ENCODE data around the gene TAGLN. TPM values are rescaled to one million over a fixed set of nuclear protein-coding genes. Genes with fewer than 3 reads are reported as not detected.
"Not testable (repeated sequence)": the region's sequence is repeated elsewhere in the genome, so short reads cannot be mapped to it uniquely, and the experiment has no call there.

Gene TAGLN
- total RNA-seq, 1 donor from 2014 or later: 3.2 TPM

DNA sequence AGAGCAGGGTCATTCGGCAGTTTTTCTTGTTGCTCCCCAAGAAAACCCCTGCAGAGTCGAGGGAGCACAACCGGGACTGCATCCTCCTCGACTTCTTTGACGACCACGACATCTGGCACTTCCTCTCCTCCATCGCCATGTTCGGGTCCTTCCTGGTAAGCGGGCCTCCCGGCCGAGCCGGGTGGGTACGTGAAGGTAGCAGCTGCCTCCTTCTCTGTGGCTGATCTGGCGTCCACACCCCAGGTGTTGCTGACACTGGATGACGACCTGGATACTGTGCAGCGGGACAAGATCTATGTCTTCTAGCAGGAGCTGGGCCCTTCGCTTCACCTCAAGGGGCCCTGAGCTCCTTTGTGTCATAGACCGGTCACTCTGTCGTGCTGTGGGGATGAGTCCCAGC is 3.4 kb upstream of the TAGLN start:
- intact Hi-C loops (cut with micrococcal nuclease): no loop called here

GRCh38 chr11:117197006-117197405 is 2.2 kb upstream of the TAGLN start:
- intact Hi-C loops (cut with micrococcal nuclease): no loop called here

- intact Hi-C loops (cut with micrococcal nuclease): no loop called here
These were observed 1.4 kb upstream of the TAGLN start for GRCh38 chr11:117197516-117198456.

- intact Hi-C loops (cut with micrococcal nuclease): no loop called here
These were observed 557 bp upstream of the TAGLN start for GRCh38 chr11:117198613-117199012.

DNA sequence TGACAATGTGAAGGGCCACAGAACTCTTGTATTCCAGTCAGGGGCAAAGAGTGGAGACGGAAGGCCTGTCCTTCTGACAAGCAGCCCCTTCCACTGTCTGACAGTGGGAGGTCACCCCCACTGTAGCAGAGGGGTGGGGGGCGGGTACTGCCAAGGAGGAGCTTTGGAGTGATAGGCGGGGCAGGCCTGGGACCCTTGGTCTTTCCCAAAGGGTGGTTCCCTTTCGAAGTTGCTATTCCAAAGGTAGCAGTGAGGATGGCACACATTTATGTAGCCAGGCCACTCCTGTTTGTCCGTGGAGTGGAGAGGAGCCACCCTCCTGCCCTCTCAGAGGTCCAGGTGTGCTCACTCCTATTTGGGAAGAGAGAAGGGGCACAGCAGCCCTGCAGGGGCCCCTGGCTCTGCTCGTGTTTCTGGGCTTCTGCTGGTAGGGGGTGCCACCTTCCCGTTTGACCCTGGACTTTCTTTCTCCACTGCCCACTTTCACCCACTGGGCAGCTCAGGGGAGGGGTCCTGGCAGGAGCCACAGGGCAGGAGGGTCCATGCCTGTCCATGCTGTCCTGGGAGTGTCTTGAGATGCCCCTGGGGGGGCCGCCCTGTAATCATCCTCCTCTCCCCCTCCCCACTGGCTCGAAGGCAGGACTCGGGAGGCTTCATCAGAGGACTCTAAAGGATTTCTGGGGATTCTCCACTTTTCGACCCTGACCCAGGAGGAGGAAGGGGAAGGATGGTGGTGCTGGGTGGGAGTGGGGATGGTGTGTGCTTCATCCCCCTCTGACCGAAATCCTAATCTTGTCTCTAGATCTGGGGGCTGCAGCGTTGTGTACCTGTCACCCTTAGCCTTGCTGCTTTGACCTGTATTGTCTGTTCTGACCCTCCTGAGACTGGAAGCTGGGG is 994 bp downstream of the TAGLN start:
- intact Hi-C loops (cut with micrococcal nuclease): no loop called here

DNA sequence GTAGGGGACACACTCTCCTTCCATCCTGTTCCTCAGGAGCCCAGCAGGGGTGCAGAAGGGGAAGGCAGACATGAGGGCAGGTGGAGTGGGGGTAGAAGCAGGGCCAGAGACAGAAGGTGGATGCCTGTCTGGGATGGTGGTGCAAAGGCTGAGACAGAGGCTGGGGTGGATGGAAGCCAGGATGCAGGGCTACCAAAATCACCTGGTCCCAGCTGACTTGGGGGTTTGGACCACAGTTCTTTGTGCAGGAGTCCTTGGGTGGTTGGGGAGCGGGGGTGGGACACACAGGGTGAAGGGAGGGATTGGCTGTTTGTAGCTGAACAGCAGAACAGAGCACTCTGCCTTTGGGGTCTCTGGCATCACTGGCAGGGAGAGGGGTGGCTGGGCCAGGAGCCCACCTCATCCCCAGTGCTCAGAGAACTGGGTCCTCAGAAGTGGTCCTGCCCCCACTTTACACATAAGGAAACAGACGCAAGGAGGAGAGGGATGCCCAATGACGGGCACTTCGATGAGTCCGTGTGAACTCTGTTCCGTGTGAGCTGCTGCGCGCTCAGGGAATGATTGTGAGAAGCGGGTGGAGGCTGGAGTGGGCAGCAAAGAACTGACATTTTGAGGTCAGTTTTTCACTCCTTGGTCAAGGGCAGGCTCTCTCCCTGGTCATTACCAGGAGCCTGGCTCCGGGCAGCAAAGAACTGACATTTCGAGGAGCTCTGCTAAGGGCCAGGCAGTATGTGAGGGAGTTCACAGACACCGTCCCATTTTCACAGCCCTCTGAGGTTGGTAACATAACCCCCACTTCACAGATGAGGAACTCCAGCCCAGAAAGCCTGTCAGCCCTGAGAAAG is 1.9 kb downstream of the TAGLN start:
- intact Hi-C loops (cut with micrococcal nuclease): no loop called here

- intact Hi-C loops (cut with micrococcal nuclease): no loop called here
These were observed 2.6 kb downstream of the TAGLN start for GRCh38 chr11:117201658-117202305.

DNA sequence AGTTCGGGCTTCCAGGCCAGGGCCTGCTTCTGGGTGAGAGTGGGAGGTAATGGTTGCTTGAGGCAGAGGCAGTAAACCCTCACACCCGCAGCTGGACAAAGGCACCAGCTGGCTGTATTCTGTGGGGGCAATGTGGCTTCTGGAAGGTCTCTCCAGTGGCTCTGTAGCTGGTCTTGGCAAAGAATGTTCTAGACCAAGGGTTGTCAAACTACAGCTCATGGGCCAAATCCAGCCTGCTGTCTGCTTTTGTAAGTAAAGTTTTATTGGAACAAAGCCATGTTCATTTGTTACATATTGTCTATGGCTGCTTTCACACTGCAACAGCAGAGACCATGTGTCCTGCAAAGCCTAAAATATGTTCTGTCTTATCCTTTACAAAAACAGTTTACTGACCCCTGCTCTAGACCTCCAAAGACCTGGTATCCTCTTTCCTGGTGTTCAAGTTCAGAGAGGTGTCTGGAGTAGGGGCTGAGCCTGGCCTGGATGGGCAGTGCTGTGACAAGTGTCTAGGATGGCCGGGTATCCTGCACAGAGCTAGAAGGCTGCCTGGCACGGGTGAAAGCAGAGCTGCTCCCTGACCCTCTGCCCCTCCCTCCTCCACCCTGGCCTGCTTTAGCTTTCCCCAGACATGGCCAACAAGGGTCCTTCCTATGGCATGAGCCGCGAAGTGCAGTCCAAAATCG is 3.4 kb downstream of the TAGLN start:
- intact Hi-C loops (cut with micrococcal nuclease): no loop called here

- intact Hi-C loops (cut with micrococcal nuclease): no loop called here
These were observed 3.9 kb downstream of the TAGLN start for GRCh38 chr11:117203069-117203407.

DNA sequence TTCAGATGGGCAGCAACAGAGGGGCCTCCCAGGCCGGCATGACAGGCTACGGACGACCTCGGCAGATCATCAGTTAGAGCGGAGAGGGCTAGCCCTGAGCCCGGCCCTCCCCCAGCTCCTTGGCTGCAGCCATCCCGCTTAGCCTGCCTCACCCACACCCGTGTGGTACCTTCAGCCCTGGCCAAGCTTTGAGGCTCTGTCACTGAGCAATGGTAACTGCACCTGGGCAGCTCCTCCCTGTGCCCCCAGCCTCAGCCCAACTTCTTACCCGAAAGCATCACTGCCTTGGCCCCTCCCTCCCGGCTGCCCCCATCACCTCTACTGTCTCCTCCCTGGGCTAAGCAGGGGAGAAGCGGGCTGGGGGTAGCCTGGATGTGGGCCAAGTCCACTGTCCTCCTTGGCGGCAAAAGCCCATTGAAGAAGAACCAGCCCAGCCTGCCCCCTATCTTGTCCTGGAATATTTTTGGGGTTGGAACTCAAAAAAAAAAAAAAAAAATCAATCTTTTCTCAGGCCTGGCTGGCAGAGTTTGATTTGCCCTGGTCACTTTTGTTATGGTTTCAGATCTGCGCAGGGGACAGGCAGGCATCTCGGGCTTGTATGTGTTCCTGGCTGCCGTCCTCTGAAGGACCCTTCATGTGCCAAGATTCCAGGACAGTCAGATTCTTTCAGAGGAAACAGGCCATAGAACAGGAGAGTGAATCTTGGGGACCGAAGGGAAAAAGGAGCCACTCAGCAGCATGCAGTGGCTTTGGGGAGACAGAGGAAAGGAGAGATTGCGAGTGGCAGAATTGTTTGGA is 5.3 kb downstream of the TAGLN start:
- intact Hi-C loops (cut with micrococcal nuclease): no loop called here

- intact Hi-C loops (cut with micrococcal nuclease): no loop called here
These were observed 6.1 kb downstream of the TAGLN start for GRCh38 chr11:117205211-117205818.

GRCh38 chr11:117206111-117206510 is 6.9 kb downstream of the TAGLN start:
- intact Hi-C loops (cut with micrococcal nuclease): not testable (repeated sequence)

GRCh38 chr11:117206859-117207258 is 7.7 kb downstream of the TAGLN start:
- intact Hi-C loops (cut with micrococcal nuclease): not testable (repeated sequence)

- intact Hi-C loops (cut with micrococcal nuclease): not testable (repeated sequence)
These were observed 8.3 kb downstream of the TAGLN start for GRCh38 chr11:117207481-117207880.

- intact Hi-C loops (cut with micrococcal nuclease): not testable (repeated sequence)
These were observed 9.5 kb downstream of the TAGLN start for GRCh38 chr11:117208710-117209109.

DNA sequence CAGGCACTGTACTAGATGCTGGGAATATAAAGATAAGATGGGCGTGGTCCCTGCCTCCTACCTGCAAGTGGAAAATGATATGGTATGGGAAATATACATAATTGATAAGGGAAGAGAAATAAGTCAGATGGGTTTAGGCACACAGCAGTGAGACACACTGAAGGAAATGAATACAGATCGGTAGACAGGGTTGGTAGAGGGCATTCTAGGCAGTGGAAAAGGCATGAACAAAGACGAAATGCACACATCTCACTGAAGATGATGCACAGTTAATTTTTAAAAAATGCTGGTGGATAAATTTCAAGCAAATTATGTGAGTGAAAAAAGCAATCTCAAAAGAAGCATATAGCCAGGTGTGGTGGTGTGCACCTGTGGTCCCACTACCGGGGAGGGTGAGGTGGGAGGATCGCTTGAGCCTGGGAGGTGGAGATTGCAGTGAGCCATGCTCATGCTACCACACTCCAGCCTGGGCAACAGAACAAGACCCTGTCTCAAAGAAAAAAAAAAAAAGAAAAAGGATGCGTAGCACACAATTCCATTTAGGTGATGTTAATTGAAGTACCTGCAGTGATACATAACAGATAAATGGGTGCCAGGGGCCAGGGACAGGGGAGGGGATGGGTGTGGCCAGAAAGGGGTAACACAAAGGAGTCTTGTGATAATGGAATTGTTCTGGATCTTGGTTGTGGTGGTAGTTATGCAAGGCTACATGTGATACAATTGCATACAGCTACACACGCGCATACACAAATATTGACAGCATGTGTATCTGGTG is 10.4 kb downstream of the TAGLN start:
- intact Hi-C loops (cut with micrococcal nuclease): not testable (repeated sequence)

DNA sequence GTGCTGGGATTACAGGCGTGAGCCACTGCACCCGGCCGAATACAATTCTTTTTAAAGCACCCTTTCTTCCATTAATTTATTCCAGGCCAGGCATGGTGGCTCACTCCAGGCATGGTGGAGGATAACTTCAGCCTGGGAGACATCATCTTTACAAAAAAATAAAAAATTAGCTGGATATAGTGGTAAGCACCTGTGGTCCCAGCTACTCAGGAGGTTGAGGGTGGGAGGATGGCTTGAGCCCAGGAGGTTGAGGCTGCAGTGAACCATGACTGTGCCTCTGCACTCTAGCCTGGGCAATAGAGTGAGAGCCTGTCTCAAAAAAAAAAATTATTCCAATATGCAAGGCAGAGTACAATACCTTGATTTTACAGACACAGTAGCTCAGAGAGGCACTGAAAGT is 11.4 kb downstream of the TAGLN start:
- intact Hi-C loops (cut with micrococcal nuclease): no loop called here

- intact Hi-C loops (cut with micrococcal nuclease): no loop called here
These were observed 13.7 kb downstream of the TAGLN start for GRCh38 chr11:117212697-117213355.

Measured in T-helper 2 cell treated with Interferon-gamma antibody and Interleukin-4, amounts not matched to agents 100 ng/mL and 5 ng/mL, for 36 hours (primary cell).